Hematopoietic multipotent progenitor cell (in vitro differentiated cells): ENCODE results near the gene LRCH4. TPM values are rescaled to one million over a fixed set of nuclear protein-coding genes. Genes with fewer than 3 reads are reported as not detected.

Experiments used
- DNase-seq, 3 donors: peaks; one replicate each; pipeline ENCODE4 v3.0.0-alpha.2; 2011 to 2015; ENCODE audit warnings: low read depth in 2 of 3, low spot score in 2 of 3
- total RNA-seq: library from RNA; depleted of rRNA; stranded (reverse); fragments of >200 nt; gene quantifications from one replicate; pipeline ENCODE4 v1.2.3, GENCODE V29; 2012

LRCH4 gene
- total RNA-seq, 1 donor = 109 TPM

DNA sequence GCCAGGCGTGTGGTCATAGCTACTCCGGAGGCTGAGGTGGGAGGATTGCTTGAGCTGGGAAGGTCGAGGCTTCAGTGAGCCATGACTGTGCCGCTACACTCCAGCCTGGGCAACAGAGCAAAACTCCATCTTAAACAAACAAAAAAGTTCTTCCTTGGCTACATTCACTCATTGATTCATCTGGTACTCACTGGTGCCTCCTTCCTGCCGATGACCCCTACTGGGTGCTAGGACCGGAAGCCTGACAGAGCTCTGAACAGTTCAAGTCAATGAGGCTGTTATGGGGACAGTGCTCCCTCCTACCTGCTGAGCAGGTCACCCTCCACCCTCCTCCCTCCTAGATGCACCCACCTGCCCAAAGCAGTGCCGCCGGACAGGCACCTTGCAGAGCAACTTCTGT is 21.2 kb upstream of the LRCH4 start:
- no peak for DNase-seq

DNA sequence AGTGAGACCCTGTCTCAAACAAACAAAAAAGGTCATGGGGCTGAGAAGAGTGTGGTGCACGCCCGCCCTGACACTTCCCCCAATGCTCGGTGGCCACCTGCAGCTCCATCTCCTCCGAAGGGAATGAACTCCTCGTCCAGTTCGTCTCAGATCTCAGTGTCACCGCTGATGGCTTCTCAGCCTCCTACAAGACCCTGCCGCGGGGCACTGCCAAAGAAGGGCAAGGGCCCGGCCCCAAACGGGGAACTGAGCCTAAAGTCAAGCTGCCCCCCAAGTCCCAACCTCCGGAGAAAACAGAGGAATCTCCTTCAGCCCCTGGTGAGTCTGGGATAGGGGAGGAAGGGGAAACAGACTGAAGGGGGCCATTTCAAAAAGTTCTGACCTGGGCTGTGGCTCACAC is 20.4 kb upstream of the LRCH4 start:
- no peak for DNase-seq

DNA sequence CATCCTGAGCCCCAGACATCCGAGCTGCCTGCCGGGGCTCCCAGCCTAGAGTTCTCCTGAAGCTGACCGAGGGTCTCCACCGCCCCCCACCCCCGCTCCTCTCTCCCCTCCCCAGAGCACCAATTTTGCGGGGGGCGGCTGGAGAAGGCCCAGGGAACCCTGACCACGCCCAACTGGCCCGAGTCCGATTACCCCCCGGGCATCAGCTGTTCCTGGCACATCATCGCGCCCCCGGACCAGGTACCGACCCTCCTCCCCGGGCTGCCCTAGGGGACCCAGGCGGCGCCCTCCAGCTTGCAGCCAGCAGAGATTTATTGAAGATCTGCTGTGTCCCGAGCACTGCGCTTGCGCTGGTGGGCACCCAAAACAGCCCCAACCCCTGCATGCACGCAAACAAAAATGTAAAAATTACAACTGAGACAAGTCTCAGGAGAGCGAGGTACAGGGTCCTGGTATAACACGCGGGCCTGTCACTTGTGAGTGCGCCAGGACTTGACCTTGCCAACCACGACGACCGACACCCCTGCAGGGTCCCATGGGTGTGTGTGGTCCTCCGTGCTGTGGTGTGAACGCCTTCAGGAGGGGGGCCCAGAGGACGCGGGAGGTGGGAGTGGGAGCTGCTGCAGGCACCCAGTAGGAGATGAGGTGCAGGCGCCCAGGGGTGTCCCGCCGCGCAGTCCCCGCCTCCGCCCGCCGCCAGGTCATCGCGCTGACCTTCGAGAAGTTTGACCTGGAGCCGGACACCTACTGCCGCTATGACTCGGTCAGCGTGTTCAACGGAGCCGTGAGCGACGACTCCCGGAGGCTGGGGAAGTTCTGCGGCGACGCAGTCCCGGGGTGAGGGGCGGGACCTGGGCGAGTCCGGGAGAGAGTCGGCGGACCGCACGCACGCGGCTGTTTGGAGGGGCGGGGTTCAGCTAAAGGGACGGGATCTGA is 19.3 kb upstream of the LRCH4 start:
- DNase-seq = peak in 1 of 3 donors; percentile 32

DNA sequence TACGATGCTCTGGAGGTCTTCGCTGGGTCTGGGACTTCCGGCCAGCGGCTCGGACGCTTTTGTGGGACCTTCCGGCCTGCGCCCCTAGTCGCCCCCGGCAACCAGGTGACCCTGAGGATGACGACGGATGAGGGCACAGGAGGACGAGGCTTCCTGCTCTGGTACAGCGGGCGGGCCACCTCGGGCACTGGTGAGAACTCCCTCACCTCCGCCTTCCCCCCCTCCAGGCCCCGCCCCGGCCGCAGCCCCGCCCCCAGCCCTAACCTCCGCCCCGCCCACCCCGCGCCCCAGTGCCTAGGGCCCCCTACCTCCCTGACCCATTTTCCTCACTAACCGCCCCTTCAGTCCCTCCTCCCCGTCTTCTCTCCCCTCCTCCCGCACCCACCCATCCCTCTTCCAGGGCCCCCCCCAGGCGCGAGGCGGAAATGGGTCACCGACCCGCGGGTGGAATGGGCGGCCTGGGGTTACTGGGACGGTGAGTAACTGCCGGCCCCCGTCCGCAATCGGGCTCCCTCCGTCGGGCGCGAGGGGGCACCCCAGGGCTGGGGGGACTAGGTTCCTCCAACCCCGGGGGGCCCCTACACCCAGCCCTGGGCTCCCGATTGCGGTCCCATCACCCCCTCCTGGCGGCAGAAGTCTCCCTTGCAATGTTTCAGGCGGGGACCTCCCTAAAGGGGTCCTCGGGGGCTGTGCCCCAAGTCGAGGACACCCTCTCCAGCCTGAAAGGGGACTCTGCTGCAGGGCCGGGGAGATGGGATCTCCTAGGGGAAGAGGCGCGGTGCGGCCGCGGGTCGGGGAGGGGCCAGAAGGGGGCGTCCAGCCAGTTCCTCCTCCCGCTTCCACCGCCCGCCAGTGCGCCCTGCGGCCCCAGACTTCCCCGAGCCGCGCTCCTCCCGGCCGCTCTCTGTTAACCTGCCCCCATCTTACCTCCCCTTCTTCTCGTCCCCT is 18.4 kb upstream of the LRCH4 start:
- peak; percentile 53 to 80 (median 66) for DNase-seq

DNA sequence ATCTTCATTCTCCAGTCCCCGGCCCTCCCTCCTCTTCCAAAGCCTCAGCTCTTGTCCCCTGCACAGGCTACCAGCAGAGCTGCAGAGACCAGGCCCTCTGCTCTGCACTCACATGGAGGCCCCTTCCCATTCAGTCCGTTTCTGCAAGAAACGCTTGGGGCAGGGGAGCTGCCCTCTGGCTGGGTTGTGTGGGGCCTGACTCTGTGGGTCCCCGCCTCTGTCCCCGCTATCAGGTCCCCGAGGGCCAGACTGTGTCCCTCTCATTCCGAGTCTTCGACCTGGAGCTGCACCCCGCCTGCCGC is 17.7 kb upstream of the LRCH4 start:
- no peak for DNase-seq

DNA sequence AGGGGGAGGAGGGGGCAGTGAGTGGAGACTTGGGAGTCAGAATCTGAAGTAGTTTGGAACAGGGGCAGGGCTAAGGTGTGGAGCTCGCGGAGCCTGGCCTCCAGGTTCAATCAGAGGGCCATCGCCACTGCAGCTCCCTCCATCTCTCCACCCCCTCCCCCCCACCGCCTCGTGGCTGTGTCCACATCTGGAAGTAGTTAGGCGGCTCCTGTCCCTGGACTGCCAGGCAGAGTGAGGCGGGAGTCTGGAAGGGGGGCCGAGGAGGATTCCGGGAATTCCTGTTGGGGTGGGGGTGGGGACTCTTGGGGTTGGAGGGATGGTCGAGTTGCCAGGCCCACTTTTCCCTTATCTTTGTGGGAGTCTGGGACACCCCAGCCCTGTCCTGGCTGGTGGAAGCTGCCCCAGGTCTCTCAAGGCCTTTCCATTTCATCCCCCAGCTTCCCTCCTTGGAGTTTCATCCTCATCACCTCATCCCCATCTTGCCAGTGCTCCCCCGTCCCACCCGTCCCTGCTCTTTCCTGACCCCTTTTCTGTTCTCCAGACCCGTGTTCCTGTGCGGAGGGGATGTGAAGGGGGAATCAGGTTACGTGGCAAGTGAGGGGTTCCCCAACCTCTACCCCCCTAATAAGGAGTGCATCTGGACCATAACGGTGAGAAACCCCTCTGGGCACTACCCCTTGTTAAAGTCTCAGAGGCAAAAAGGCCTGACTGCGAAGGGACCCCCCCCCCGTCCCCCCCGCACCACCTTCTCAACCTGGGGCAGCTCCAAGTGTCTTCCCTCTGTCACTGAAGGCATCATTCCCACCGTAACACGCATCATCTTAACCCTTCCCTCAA is 17.2 kb upstream of the LRCH4 start:
- no peak for DNase-seq

DNA sequence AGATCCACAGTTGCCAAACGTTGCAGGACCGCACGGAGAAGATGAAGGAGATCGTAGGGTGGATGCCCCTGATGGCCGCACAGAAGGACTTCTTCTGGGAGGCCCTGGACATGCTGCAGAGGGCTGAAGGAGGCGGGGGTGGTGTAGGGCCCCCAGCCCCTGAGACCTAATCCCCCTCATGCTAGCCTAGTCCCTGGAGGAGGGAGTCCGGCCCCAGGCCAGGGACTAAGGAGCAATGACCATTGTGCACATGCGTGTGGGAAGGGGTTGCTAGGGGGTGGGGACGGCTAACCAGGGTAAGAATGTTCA is 14.8 kb upstream of the LRCH4 start:
- DNase-seq = no peak

DNA sequence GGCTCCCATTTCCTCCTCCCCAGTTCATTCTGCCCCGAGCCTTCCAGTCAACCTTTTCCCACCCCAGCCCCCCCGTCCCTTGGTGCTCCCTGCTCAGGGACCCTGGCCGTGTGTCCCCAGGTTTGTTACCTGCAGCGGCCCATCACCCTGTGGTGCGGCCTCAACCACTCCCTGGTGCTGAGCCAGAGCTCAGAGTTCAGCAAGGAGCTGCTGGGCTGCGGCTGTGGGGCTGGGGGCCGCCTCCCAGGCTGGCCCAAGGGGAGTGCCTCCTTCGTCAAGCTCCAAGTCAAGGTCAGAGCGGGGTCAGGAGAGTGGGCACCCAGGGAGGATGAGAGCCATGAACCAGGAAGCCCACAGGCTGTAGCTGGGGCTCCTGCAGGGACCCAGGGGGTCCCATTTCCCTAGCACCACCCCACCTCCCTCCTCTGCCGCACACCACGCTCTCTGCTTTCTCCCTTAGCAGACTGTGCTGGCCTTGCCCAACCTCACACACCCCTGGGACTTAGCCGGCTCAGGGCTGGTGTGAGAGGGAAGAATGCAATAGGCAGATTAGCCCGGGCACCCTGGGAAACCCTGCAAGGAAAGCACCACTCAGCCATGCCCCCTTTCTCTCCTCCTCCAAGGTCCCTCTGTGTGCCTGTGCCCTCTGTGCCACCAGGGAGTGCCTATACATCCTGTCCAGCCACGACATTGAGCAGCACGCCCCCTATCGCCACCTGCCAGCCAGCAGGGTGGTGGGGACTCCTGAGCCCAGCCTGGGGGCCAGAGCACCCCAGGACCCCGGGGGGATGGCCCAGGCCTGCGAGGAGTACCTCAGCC is 14.2 kb upstream of the LRCH4 start:
- no peak for DNase-seq

DNA sequence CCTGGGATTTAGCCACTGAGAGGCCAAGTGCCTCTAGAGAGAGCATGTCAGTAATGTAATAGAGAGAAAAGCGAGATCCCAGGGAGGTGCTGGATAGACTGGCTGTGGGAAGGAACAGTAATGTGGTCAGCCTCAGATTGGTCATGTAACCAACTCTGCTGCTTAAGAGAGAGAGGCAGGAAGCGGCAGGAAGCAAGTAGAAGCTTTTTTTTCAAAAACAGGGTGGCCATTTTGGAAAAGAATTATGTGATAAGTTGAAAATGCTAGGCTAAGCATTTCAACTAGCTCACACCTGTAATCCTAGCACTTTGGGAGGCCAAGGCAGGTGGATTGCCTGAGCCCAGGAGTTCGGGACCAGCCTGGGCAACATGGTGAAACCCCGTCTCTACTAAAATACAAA is 12.5 kb upstream of the LRCH4 start:
- no peak for DNase-seq

DNA sequence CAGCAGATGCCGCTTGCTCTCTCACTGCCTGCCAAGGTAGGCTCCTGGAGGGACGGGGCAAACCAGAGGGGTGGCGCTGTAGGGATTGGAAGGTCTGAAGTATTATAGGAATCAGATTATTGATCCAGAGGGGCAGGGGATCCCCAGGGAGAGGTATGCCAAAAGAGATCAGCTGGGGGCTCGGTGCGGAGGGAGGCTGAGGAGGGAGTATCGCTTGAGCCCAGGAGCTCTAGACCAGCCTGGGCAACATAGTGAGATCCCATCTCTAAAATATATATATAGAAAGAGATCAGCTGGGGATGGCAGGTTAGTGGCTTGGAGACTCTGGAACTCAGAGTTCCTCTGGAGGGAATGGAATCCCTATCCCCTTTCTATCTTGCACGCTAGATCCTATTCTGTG is 9.3 kb upstream of the LRCH4 start:
- no peak for DNase-seq

DNA sequence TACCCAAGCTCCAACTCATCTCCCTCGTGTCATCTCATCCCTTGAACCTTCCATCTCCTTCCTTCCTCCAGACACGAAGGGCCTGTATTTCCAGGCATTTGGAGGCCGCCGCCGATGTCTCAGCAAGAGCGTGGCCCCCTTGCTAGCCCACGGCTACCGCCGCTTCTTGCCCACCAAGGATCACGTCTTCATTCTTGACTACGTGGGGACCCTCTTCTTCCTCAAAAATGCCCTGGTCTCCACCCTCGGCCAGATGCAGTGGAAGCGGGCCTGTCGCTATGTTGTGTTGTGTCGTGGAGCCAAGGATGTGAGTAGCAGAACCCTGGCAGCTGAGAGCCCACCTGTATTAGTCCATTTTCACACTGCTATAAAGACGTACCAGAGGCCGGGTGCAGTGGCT is 5.7 kb upstream of the LRCH4 start:
- DNase-seq = no peak

DNA sequence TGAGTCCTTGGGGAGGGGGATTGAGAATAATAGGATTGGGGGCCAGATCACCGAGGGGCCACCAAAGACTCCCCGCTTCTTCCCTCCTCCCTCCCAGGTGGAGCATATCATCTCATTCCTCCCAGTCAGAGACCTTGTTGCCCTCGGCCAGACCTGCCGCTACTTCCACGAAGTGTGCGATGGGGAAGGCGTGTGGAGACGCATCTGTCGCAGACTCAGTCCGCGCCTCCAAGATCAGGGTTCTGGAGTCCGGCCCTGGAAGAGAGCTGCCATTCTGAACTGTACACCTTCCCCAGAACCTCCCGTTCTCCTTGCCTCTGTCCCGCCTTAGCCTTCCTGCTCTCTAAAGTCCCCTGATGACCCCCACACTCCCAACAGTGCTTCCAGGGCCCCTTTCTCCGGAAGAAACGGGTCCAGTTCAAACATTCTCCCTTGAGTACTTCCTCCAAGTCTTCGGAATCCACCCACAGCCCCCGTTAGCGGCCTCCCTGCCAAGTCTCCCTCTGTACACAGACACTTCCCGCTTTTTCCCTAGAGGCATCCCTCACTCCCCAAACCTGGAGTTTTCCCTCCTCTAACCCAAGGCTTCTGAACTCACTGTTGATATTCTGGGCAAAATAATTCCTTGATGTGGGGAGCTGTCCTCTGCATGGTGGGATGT is 4.3 kb upstream of the LRCH4 start:
- DNase-seq = no peak

DNA sequence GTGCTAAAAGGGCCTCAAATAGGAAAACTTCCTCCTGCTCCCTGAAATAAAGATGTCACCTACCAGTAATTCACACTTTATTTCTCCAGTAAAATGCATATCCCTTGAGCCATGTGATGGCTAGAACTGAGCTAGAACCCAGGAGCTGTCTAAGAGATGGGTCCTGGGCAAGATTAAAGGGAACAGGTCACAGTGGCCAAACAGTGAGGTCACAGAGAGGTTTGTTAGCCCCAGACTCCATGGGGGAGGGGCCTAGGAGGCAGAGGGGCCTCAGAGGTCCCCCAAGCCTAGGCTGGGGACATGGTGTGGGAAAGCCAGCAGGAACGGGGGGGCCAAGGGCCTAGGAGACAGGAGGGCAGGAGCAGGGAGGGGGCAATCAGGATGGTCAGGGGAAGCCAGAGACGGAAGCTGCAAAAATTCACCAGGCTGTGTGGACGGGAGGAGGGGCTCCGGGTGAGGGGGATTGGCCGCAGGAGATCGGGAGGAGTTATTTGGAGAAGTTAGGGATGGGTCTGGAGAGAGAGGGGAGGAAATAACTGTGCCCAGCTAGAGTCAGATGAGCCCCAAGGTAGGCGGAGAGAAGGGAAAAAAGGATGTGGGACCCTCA is 3.5 kb upstream of the LRCH4 start:
- DNase-seq = no peak

DNA sequence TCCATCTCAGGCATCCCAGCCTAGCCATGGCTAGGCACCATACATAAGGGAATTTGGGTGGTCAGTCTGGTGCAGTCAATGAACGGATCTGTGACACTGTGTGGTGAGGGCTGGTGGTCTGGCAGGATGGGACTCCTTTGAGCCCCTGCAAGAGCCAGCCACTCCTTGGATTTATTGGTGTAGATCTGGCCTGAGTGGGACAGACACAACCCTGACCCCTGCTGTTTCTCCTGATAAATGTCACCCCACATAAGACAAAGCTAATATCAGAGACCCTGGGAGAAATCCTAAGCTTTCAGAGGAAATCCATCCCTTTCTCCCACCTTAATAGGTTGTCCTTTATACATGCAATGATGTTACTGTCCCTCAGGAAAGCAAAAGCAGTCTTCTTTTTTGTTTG is 2.5 kb upstream of the LRCH4 start:
- DNase-seq = peak in 1 of 3 donors; percentile 42

DNA sequence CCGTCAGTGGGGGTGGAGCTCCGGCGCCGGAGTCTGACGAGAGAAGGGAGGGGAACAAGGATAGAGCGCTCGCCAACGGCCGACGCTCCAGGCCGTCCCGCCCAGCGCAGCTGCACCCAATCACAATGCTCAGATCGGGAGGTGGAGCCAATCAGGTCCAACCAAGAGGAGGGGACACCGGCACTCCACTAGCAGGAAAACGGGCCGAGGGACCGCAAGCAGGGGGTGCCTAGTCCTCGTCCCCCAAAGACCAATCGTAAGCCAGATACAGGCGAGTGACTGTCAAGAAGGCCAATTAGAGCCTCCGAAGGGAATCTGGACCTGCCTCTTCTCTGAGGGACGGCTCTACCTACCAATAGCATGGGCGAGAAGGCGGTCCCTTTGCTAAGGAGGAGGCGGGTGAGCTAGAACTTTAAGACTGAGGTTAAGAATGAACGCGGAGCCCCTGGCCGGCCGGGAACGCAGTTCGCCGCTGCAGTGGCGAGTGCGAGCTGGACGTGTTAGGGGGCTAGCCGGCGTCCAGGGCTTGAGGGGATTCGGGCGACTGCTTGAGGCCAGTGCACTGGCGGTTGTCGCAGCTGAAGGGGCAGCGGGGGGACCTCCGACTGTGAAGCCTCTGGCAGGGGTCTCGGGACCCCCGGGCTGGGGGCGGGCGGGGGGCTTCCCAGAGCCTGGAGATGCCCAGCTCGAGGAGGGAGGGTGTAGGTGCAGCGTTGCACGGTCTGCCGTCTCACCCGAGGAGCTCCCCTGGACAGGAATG is 517 bp upstream of the LRCH4 start, which contains the start of gene FBXO24:
Gene FBXO24 (plus strand): TSS at position 63 of the 760 bp plus-strand sequence. CDS start 298 bp downstream, at position 361.
- peak; percentile 97 to 100 (median 100) for DNase-seq

DNA sequence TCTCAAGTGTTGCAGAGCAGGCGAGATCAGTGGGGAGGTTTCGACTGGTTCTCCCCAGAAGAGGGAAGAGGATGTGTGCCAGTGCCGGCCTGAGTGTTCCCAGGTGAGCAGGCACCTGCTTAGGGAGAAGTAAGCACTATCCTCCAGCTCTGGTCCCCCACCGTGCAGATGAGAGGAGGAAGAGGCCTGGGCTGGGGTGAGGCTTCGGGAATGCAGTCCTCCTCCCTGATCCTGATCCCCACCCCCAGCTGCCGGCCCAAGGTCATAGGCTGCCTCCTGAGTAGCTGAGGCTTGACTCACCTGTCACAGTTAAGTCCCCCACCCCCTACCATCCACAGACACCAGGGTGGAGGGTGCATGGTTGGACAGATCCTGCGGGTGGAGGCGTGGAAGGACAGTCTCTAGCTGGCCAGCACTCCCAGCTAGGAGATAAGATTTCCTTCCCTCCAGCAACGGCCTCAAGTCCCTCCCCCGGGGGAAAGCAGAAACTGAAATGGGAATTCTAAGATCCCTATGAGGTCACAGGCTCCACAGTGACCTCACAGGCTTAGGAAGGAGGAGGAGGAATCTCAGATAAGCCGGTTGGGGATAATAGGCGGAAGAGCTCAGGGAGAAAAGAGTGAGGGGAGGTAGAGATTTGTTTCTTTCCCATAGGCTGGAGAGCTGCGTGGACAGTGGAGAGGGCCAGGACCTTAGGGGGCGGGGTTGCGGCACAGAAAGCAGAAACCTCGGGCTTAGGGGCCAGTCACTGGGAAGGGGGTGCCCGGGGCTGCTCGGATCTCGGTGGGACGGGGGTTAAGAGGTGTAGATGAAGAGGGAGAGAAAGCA is 1.0 kb downstream of the LRCH4 start:
- no peak for DNase-seq

DNA sequence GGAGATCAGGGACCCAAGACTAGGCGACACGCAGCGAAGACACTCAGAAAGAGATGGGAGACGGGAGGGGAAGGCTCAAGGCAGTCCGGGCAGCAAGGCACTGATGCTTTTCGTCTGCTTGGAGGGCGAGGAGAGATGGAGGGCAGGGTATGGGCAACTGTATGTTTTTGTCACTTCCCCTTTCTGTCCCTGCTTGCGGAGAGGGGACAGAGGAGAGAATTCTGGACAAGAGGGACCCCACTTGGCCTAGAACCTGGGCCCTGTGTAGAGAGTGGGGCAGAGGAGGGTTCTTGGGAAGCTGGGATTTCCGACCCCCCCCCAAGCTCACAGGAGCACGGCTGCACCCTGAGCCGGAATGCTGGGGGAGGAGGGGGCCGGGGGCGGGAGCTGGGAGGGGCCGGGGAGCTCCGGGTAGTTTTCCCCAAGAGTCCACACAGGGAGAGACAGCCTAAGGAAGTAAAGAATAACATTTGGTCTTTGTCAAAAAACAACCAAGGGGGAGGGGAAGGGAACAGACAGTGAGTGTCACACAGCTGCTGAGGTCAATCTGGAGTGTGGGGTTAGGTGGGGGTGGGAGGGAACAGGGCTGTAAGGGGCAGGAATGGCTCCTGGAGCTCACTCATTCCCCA is 1.8 kb downstream of the LRCH4 start:
- DNase-seq = peak in 1 of 3 donors; percentile 22
